ENCODE measurements around the gene SEMA5A.

SEMA5A gene

GRCh38 chr5:9340085-9340484, 205.8 kb downstream of the SEMA5A start:
- Histone ChIP-seq H3K36me3 (ENCODE audit: insufficient read depth, low read length) (no peaks in the 10 kb centered on the region), H3K4me1 (ENCODE audit: insufficient read depth, low read length) (peaks cover 17% of the 10 kb centered on the region), H3K9me3 (ENCODE audit: low read length) (no peaks in the 10 kb centered on the region), H2AFZ (ENCODE audit: low read depth, low read length) (no peak overlapping the region), H3K4me3 (ENCODE audit: low read length) (no peak overlapping the region), H3K27me3 (ENCODE audit: insufficient read depth, low read length) (no peaks in the 10 kb centered on the region)

- Histone ChIP-seq H3K36me3 (ENCODE audit: insufficient read depth, low read length) (no peaks in the 10 kb centered on the region), H3K27me3 (ENCODE audit: insufficient read depth, low read length) (no peaks in the 10 kb centered on the region), H3K4me3 (ENCODE audit: low read length) (no peak overlapping the region), H3K9me3 (ENCODE audit: low read length) (no peaks in the 10 kb centered on the region), H2AFZ (ENCODE audit: low read depth, low read length) (no peak overlapping the region), H3K4me1 (ENCODE audit: insufficient read depth, low read length) (peaks cover 17% of the 10 kb centered on the region)
Measured at GRCh38 chr5:9339206-9339818, 206.6 kb downstream of the SEMA5A start.

- H3K9me3 ChIP-seq (ENCODE audit: low read length): no peaks in the 10 kb centered on the region
- no peaks in the 10 kb centered on the region for H3K36me3 ChIP-seq (ENCODE audit: insufficient read depth, low read length)
- H3K4me1 ChIP-seq (ENCODE audit: insufficient read depth, low read length): peaks cover 17% of the 10 kb centered on the region
- no peaks in the 10 kb centered on the region for H3K27me3 ChIP-seq (ENCODE audit: insufficient read depth, low read length)
- no peak overlapping the region for H2AFZ ChIP-seq (ENCODE audit: low read depth, low read length)
- H3K4me3 ChIP-seq (ENCODE audit: low read length): no peak overlapping the region
Measured at GRCh38 chr5:9338796-9339195, 207.1 kb downstream of the SEMA5A start.

GRCh38 chr5:9337928-9338595, 207.8 kb downstream of the SEMA5A start:
- no peaks in the 10 kb centered on the region for H3K9me3 ChIP-seq (ENCODE audit: low read length)
- H3K36me3 ChIP-seq (ENCODE audit: insufficient read depth, low read length): no peaks in the 10 kb centered on the region
- H2AFZ ChIP-seq (ENCODE audit: low read depth, low read length): peak overlapping the region; percentile 32
- no peaks in the 10 kb centered on the region for H3K27me3 ChIP-seq (ENCODE audit: insufficient read depth, low read length)
- H3K4me3 ChIP-seq (ENCODE audit: low read length): no peak overlapping the region
- peaks cover 17% of the 10 kb centered on the region for H3K4me1 ChIP-seq (ENCODE audit: insufficient read depth, low read length)

GRCh38 chr5:9335754-9336495, 209.9 kb downstream of the SEMA5A start:
- Histone ChIP-seq H3K27me3 (ENCODE audit: insufficient read depth, low read length) (no peaks in the 10 kb centered on the region), H2AFZ (ENCODE audit: low read depth, low read length) (no peak overlapping the region), H3K4me3 (ENCODE audit: low read length) (no peak overlapping the region), H3K36me3 (ENCODE audit: insufficient read depth, low read length) (no peaks in the 10 kb centered on the region), H3K9me3 (ENCODE audit: low read length) (no peaks in the 10 kb centered on the region), H3K4me1 (ENCODE audit: insufficient read depth, low read length) (peaks cover 17% of the 10 kb centered on the region)

GRCh38 chr5:9335269-9335668, 210.6 kb downstream of the SEMA5A start:
- Histone ChIP-seq H3K4me1 (ENCODE audit: insufficient read depth, low read length) (peaks cover 17% of the 10 kb centered on the region), H3K27me3 (ENCODE audit: insufficient read depth, low read length) (no peaks in the 10 kb centered on the region), H3K36me3 (ENCODE audit: insufficient read depth, low read length) (no peaks in the 10 kb centered on the region), H3K4me3 (ENCODE audit: low read length) (no peak overlapping the region), H3K9me3 (ENCODE audit: low read length) (no peaks in the 10 kb centered on the region), H2AFZ (ENCODE audit: low read depth, low read length) (no peak overlapping the region)

GRCh38 chr5:9332026-9332425, 213.8 kb downstream of the SEMA5A start:
- Histone ChIP-seq H3K36me3 (ENCODE audit: insufficient read depth, low read length) (no peaks in the 10 kb centered on the region), H2AFZ (ENCODE audit: low read depth, low read length) (no peak overlapping the region), H3K4me3 (ENCODE audit: low read length) (no peak overlapping the region), H3K4me1 (ENCODE audit: insufficient read depth, low read length) (no peaks in the 10 kb centered on the region), H3K9me3 (ENCODE audit: low read length) (no peaks in the 10 kb centered on the region), H3K27me3 (ENCODE audit: insufficient read depth, low read length) (no peaks in the 10 kb centered on the region)

GRCh38 chr5:9331372-9331771, 214.5 kb downstream of the SEMA5A start:
- Histone ChIP-seq H3K27me3 (ENCODE audit: insufficient read depth, low read length) (no peaks in the 10 kb centered on the region), H3K4me3 (ENCODE audit: low read length) (no peak overlapping the region), H3K36me3 (ENCODE audit: insufficient read depth, low read length) (no peaks in the 10 kb centered on the region), H3K4me1 (ENCODE audit: insufficient read depth, low read length) (no peaks in the 10 kb centered on the region), H3K9me3 (ENCODE audit: low read length) (no peaks in the 10 kb centered on the region), H2AFZ (ENCODE audit: low read depth, low read length) (no peak overlapping the region)

- Histone ChIP-seq H3K27me3 (ENCODE audit: insufficient read depth, low read length) (no peaks in the 10 kb centered on the region), H2AFZ (ENCODE audit: low read depth, low read length) (no peak overlapping the region), H3K4me3 (ENCODE audit: low read length) (no peak overlapping the region), H3K36me3 (ENCODE audit: insufficient read depth, low read length) (no peaks in the 10 kb centered on the region), H3K9me3 (ENCODE audit: low read length) (no peaks in the 10 kb centered on the region), H3K4me1 (ENCODE audit: insufficient read depth, low read length) (peaks cover 4% of the 10 kb centered on the region)
Measured at GRCh38 chr5:9329125-9329524, 216.8 kb downstream of the SEMA5A start.

GRCh38 chr5:9325549-9325948, 220.3 kb downstream of the SEMA5A start:
- Histone ChIP-seq H3K9me3 (ENCODE audit: low read length) (no peaks in the 10 kb centered on the region), H3K27me3 (ENCODE audit: insufficient read depth, low read length) (no peaks in the 10 kb centered on the region), H3K36me3 (ENCODE audit: insufficient read depth, low read length) (no peaks in the 10 kb centered on the region), H2AFZ (ENCODE audit: low read depth, low read length) (no peak overlapping the region), H3K4me1 (ENCODE audit: insufficient read depth, low read length) (peaks cover 4% of the 10 kb centered on the region), H3K4me3 (ENCODE audit: low read length) (no peak overlapping the region)

GRCh38 chr5:9324348-9325077, 221.4 kb downstream of the SEMA5A start:
- Histone ChIP-seq H3K4me1 (ENCODE audit: insufficient read depth, low read length) (peaks cover 4% of the 10 kb centered on the region), H3K36me3 (ENCODE audit: insufficient read depth, low read length) (no peaks in the 10 kb centered on the region), H2AFZ (ENCODE audit: low read depth, low read length) (no peak overlapping the region), H3K4me3 (ENCODE audit: low read length) (no peak overlapping the region), H3K9me3 (ENCODE audit: low read length) (no peaks in the 10 kb centered on the region), H3K27me3 (ENCODE audit: insufficient read depth, low read length) (no peaks in the 10 kb centered on the region)

- Histone ChIP-seq H3K9me3 (ENCODE audit: low read length) (no peaks in the 10 kb centered on the region), H2AFZ (ENCODE audit: low read depth, low read length) (no peak overlapping the region), H3K27me3 (ENCODE audit: insufficient read depth, low read length) (no peaks in the 10 kb centered on the region), H3K4me3 (ENCODE audit: low read length) (no peak overlapping the region), H3K36me3 (ENCODE audit: insufficient read depth, low read length) (no peaks in the 10 kb centered on the region), H3K4me1 (ENCODE audit: insufficient read depth, low read length) (peaks cover 4% of the 10 kb centered on the region)
Measured at GRCh38 chr5:9320652-9321051, 225.2 kb downstream of the SEMA5A start.

- Histone ChIP-seq H3K4me1 (ENCODE audit: insufficient read depth, low read length) (no peaks in the 10 kb centered on the region), H3K4me3 (ENCODE audit: low read length) (no peak overlapping the region), H3K36me3 (ENCODE audit: insufficient read depth, low read length) (no peaks in the 10 kb centered on the region), H3K27me3 (ENCODE audit: insufficient read depth, low read length) (no peaks in the 10 kb centered on the region), H2AFZ (ENCODE audit: low read depth, low read length) (no peak overlapping the region), H3K9me3 (ENCODE audit: low read length) (no peaks in the 10 kb centered on the region)
Measured at GRCh38 chr5:9318031-9318430, 227.8 kb downstream of the SEMA5A start.
